ENCODE measurements around the gene DPP10.
"Not testable (repeated sequence)": the region's sequence is repeated elsewhere in the genome, so short reads cannot be mapped to it uniquely, and the experiment has no call there.

DPP10 gene

GRCh38 chr2:114507744-114508143, 65.3 kb downstream of the DPP10 start:
- FAIRE-seq: no peak
- no peak for DNase-seq (ENCODE audit: insufficient read length, low spot score)

GRCh38 chr2:114515882-114516281, 73.4 kb downstream of the DPP10 start:
- DNase-seq (ENCODE audit: insufficient read length, low spot score): no peak

GRCh38 chr2:114517580-114517979, 75.1 kb downstream of the DPP10 start:
- no peak for DNase-seq (ENCODE audit: insufficient read length, low spot score)
- FAIRE-seq: no peak

More at GRCh38 chr2:114515882-114516281, 73.4 kb downstream of the DPP10 start:
- FAIRE-seq: no peak

GRCh38 chr2:114518738-114519137, 76.3 kb downstream of the DPP10 start:
- no peak for FAIRE-seq
- DNase-seq (ENCODE audit: insufficient read length, low spot score): no peak

GRCh38 chr2:114522612-114523011, 80.2 kb downstream of the DPP10 start:
- not testable (repeated sequence) for FAIRE-seq; DNase-seq (ENCODE audit: insufficient read length, low spot score)

GRCh38 chr2:114525955-114526354, 83.5 kb downstream of the DPP10 start:
- no peak for FAIRE-seq
- DNase-seq (ENCODE audit: insufficient read length, low spot score): no peak

GRCh38 chr2:114526841-114527240, 84.4 kb downstream of the DPP10 start:
- DNase-seq (ENCODE audit: insufficient read length, low spot score) (no peak), FAIRE-seq (no peak)

- DNase-seq (ENCODE audit: insufficient read length, low spot score): no peak
- no peak for FAIRE-seq
Measured at GRCh38 chr2:114527330-114527983, 85.0 kb downstream of the DPP10 start.

- DNase-seq (ENCODE audit: insufficient read length, low spot score): no peak
- no peak for FAIRE-seq
Measured at GRCh38 chr2:114534116-114535084, 92.0 kb downstream of the DPP10 start.

GRCh38 chr2:114537777-114538176, 95.3 kb downstream of the DPP10 start:
- FAIRE-seq: no peak

GRCh38 chr2:114542695-114543094, 100.3 kb downstream of the DPP10 start:
- no peak for FAIRE-seq
- DNase-seq (ENCODE audit: insufficient read length, low spot score): no peak

More at GRCh38 chr2:114537777-114538176, 95.3 kb downstream of the DPP10 start:
- no peak for DNase-seq (ENCODE audit: insufficient read length, low spot score)

- DNase-seq (ENCODE audit: insufficient read length, low spot score): no peak
- no peak for FAIRE-seq
Measured at GRCh38 chr2:114543236-114543766, 100.9 kb downstream of the DPP10 start.

- DNase-seq (ENCODE audit: insufficient read length, low spot score) (no peak), FAIRE-seq (no peak)
Measured at GRCh38 chr2:114545052-114545451, 102.6 kb downstream of the DPP10 start.

- no peak for FAIRE-seq
- DNase-seq (ENCODE audit: insufficient read length, low spot score): no peak
Measured at GRCh38 chr2:114546531-114546930, 104.1 kb downstream of the DPP10 start.

- DNase-seq (ENCODE audit: insufficient read length, low spot score): no peak
- FAIRE-seq: no peak
Measured at GRCh38 chr2:114548151-114548550, 105.7 kb downstream of the DPP10 start.

- no peak for FAIRE-seq
- no peak for DNase-seq (ENCODE audit: insufficient read length, low spot score)
Measured at GRCh38 chr2:114550364-114550763, 107.9 kb downstream of the DPP10 start.

GRCh38 chr2:114550895-114551793, 108.7 kb downstream of the DPP10 start:
- DNase-seq (ENCODE audit: insufficient read length, low spot score) (peak; percentile 13), FAIRE-seq (no peak)

- FAIRE-seq: no peak
Measured at GRCh38 chr2:114553027-114553426, 110.6 kb downstream of the DPP10 start.

GRCh38 chr2:114569166-114569565, 126.7 kb downstream of the DPP10 start:
- no peak for FAIRE-seq
- DNase-seq (ENCODE audit: insufficient read length, low spot score): no peak

More at GRCh38 chr2:114553027-114553426, 110.6 kb downstream of the DPP10 start:
- DNase-seq (ENCODE audit: insufficient read length, low spot score): no peak

GRCh38 chr2:114577657-114578056, 135.2 kb downstream of the DPP10 start:
- FAIRE-seq (no peak), DNase-seq (ENCODE audit: insufficient read length, low spot score) (no peak)

All from GM19239 (cell line).